ENCODE results near the gene SV2C. TPM values are rescaled to one million over a fixed set of nuclear protein-coding genes. Genes with fewer than 3 reads are reported as not detected.

Gene SV2C
- total and polyA plus RNA-seq, 10 of the 15 experiments (the other 5 are each of a cell fraction or from before 2014, with no cell fraction given) = under 0.01 to 1.1 (median 0.63) TPM

DNA sequence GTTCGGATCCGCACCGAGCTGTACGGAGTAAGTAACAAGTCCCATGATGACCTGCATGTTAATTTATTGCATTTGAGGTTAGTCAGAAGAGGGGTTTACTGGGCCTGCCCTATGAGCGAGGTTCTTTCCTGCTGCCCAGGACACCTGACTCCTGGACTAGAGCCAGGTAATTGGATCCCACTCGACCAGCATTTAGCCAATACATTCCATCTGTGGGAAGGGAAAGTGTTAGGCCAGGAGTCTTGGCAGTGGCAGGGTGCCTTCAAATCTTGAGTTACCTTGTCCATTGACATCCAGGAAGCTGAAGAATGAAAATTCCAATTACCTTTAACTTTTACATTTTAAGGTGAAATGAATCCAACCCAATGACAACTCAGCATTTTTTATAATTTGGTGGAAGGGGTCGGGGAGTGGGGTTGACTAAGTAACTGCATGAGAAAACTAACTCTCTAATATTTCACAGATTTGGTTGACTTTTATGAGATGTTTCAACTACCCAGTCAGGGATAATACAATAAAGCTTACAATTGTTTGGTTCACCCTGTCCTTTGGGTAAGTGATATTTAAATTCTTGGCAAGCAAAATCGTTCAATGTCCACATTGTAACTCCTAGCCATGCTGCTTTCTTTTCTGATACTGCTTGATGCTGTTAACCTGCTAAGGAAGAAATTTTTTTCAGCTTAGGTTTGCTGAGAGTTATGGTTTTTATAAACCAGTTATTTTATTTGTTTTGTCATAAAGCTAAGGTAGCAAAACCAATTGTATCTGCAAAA is 208.3 kb downstream of the SV2C start:
- no peaks in the 10 kb centered on the region for H4K20me1 ChIP-seq (ENCODE audit: control insufficient read depth, insufficient read depth)
- H3K9ac ChIP-seq (ENCODE audit: control insufficient read depth, insufficient read depth, low read length) = no peak overlapping the region
- H3K4me3 ChIP-seq = no peak overlapping the region
- H3K27ac ChIP-seq (ENCODE audit: control insufficient read depth, insufficient read depth) = no peak overlapping the region
- H3K36me3 ChIP-seq (ENCODE audit: control insufficient read depth in 2 of 2, insufficient read depth in 2 of 2, low read length in 1 of 2) = no peaks in the 10 kb centered on the region
- ChIA-PET SMC1A (ENCODE audit: uncharacterized antibody, unreplicated experiment) (interaction anchor here (0.6 to 3.4 kb wide), 5 partner anchors 15 to 292 kb away, joined by 3 to 10 read pairs (median 7); no protein-coding TSS in a partner anchor), RAD21 (ENCODE audit: unreplicated experiment) (interaction anchor here (1.7 to 1.9 kb wide), 2 partner anchors 18 to 112 kb away, joined by 6 to 9 read pairs; partner anchors contain the start of gene IQGAP2), POLR2A (interaction anchor here (1.0 kb wide), 1 partner anchor 9 kb away, joined by 3 read pairs; no protein-coding TSS in a partner anchor), CTCF (interaction anchor here (1.1 to 4.1 kb wide), 4 partner anchors 18 to 292 kb away, joined by 3 to 31 read pairs (median 8); no protein-coding TSS in a partner anchor)
- WGBS (ENCODE audit: insufficient coverage, insufficient replicate concordance, low lambda C conversion rate, missing lambda C conversion rate) = 67% methylated on average over 8 of the region's 8 CpGs
- H3K4me2 ChIP-seq (ENCODE audit: control insufficient read depth, insufficient read depth) = no peak overlapping the region
- H3K27me3 ChIP-seq (replicated peaks in 1 of 2; ENCODE audit: control insufficient read depth in 2 of 2, insufficient read depth in 2 of 2, low read length in 1 of 2) = no peaks in the 10 kb centered on the region
- DNase-seq (ENCODE audit: low read depth, low spot score) (no peak), FAIRE-seq (no peak), ATAC-seq (no peak)
- no peak overlapping the region for H2AFZ ChIP-seq (ENCODE audit: control insufficient read depth, low read depth, low read length)
- in situ Hi-C loops (cut with MboI) (no loop called here), intact Hi-C loops (cut with micrococcal nuclease; ENCODE audit: unreplicated experiment) (no loop called here)
- H3K4me1 ChIP-seq (ENCODE audit: control insufficient read depth, insufficient read depth, low read length) = peaks cover 10% of the 10 kb centered on the region; the same call in 1 of the 2 replicates
- no peaks in the 10 kb centered on the region for H3K79me2 ChIP-seq (ENCODE audit: control insufficient read depth, insufficient read depth, low read length)
- H3K9me3 ChIP-seq (replicated peaks; ENCODE audit: control insufficient read depth, insufficient read depth, low read length) = no peaks in the 10 kb centered on the region
- no TSS peak for BruUV-seq (replicated peaks)
- TF ChIP-seq MTA3 (IDR thresholded peaks at IDR 0.05; ENCODE audit: borderline replicate concordance, low read length) (no peak), CHD4 (IDR thresholded peaks at IDR 0.05) (no peak), ZSCAN29 (IDR thresholded peaks at IDR 0.05) (no peak), STAT3 (IDR thresholded peaks at IDR 0.05; ENCODE audit: low read depth, low read length) (no peak), SIX5 (IDR thresholded peaks at IDR 0.05; ENCODE audit: low read depth, low read length, severe bottlenecking) (no peak), HCFC1 (IDR thresholded peaks at IDR 0.05; ENCODE audit: low read length) (no peak)
- TF ChIP-seq, protein P1, sequence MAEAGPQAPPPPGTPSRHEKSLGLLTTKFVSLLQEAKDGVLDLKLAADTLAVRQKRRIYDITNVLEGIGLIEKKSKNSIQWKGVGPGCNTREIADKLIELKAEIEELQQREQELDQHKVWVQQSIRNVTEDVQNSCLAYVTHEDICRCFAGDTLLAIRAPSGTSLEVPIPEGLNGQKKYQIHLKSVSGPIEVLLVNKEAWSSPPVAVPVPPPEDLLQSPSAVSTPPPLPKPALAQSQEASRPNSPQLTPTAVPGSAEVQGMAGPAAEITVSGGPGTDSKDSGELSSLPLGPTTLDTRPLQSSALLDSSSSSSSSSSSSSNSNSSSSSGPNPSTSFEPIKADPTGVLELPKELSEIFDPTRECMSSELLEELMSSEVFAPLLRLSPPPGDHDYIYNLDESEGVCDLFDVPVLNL (IDR thresholded peaks at IDR 0.05; ENCODE audit: low read depth, low read length) = no peak
- TF ChIP-seq, protein P2, sequence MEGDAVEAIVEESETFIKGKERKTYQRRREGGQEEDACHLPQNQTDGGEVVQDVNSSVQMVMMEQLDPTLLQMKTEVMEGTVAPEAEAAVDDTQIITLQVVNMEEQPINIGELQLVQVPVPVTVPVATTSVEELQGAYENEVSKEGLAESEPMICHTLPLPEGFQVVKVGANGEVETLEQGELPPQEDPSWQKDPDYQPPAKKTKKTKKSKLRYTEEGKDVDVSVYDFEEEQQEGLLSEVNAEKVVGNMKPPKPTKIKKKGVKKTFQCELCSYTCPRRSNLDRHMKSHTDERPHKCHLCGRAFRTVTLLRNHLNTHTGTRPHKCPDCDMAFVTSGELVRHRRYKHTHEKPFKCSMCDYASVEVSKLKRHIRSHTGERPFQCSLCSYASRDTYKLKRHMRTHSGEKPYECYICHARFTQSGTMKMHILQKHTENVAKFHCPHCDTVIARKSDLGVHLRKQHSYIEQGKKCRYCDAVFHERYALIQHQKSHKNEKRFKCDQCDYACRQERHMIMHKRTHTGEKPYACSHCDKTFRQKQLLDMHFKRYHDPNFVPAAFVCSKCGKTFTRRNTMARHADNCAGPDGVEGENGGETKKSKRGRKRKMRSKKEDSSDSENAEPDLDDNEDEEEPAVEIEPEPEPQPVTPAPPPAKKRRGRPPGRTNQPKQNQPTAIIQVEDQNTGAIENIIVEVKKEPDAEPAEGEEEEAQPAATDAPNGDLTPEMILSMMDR (IDR thresholded peaks at IDR 0.05 in 2 of 3, conservative IDR thresholded peaks at IDR 0.05 in 1 of 3; ENCODE audit: control insufficient read depth in 2 of 3, extremely low read depth in 1 of 3, insufficient read depth in 1 of 3, low read depth in 3 of 3, low read length in 3 of 3) = no peak
